Renal pelvis (tissue), 4 donors: ENCODE results near the gene LRRK1. TPM values are rescaled to one million over a fixed set of nuclear protein-coding genes. Genes with fewer than 3 reads are reported as not detected.

ENCODE experiments used
- DNase-seq: peaks from one replicate; pipeline ENCODE4 v3.0.0-alpha.2; 2013
- polyA plus RNA-seq, 3 donors: library from polyadenylated mRNA; unstranded; fragments of 120-200 nt; gene quantifications; one replicate each; pipeline ENCODE4 v1.2.1, GENCODE V29; 2013; ENCODE audit not compliant: insufficient read length in 3 of 3

Gene LRRK1
- polyA plus RNA-seq, 3 donors: 2.7 to 3.9 (median 3.8) TPM

DNA sequence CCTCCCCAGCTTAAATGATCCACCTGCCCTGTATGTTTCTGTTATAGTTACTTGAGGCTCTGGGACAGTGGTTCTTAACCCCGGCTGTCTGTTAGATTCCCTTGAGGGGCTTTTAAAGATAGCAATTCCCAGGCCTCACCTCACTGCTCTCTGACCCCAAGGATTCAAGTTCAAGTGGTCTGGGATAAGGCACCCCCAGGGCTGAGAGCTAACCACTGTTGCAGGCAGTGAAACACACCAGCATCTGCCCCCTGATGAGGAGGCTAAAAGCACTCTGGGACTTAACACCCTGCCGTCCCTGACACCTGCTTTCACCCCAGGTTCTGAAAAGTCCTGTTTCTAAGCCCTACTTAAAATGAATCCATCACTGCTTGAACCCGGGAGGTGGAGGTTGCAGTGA is 103.7 kb downstream of the LRRK1 start:
- DNase-seq: no peak

DNA sequence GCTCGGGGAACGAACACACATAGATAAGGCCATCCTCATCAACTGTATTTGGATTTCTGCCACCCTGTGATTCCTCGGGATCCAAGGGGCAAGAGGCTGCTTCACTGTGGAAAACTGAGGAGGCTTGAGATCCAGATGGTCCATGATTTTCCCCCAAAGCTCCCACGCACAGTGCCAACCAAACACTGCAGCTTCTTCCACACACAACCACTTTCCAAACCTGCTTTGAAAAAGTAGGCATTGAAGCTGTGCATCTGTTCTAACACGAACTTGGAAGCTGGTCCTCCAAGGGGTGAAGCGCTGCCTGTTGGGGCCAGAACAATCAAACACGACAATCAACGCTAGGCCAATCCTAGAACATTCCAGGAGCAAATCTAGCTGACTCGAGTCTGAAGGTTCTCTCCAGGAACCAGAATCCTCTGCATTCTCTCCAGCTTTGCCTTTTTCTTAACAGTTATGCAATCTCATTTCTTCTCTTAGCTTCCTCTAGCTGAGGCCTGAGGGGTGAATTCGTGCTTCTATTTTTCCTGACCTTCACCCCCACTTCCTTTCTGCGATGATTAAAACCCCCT is 104.4 kb downstream of the LRRK1 start:
- DNase-seq: no peak

DNA sequence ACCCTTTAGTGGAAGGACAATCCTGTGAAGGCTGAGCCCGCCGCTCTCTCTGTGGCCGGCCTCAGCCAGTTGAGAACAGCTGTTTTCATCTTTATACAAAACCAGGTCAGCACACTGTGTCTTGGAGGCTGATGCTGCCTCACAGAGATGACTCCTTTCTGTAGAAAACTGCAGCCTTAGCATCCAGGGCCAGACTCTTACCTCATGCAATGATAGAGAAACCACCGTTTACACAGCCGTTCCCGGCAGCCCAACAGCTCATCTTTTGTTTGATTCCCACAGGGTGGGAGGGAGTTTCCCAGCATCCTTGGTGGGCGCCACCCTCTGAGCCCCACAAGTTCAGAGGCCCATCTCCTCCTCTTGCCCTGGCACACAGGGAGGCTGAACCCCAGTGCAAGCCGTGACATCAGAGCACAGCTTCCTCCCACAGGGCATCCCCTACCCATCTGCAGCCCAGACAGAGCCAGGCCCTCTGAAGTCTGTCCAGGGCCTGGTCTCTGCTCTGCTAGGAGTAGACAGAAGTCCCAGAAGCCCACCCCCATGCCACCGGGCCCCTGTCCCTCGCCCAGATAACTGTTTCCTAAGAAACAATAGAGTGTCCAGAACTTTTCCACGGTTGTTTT is 105.0 kb downstream of the LRRK1 start:
- DNase-seq: no peak

DNA sequence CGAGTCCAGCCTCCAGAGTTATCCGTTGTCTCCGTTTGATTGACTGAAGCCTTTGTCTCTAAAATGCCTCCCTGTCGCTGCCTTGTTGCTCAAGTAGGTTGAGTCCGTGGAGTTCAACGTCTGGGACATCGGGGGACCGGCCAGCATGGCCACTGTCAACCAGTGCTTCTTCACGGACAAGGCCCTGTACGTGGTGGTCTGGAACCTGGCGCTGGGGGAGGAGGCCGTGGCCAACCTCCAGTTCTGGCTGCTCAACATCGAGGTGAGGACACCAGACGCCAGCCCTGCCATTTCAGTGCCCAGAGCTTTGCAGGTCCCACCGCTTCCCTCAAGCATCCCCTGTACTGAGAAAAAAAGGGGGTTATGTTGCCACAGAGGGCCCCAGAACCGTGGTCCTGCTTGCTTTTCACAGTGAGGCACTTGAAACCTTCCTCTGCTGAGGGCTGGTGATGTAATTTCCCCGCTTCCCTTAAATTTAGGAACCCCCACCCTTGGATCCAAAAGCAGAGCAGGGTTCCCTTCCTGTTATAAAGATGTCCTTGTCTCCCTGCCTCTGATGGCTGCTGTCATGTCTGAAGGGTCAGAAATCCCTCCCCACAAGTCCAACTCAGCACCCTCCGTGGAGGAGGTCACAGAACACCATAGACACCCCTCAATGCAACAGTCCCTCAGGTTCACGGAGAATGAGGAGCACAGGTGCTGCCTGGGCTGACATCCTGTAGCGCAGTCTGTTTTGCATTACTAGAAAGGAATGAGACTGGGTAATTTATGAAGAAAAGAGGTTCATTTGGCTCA is 105.7 kb downstream of the LRRK1 start:
- no peak for DNase-seq

DNA sequence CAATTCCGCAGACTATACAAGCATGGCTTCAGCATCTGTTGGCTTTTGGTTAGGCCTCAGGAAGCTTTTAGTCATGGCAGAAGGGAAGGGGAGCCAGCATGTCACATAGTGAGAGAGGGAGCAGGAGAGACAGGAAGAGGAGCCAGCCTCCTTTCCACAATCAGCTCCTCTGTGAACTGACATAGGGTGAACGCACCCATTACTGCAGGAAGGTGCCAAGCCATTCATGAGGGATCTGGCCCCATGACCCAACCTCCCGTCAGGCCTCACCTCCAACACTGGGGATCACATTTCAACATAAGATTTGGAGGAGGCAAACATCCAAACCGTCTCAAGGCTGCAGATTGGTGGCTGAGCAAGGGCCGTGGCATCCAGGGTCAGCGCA is 106.3 kb downstream of the LRRK1 start:
- no peak for DNase-seq

DNA sequence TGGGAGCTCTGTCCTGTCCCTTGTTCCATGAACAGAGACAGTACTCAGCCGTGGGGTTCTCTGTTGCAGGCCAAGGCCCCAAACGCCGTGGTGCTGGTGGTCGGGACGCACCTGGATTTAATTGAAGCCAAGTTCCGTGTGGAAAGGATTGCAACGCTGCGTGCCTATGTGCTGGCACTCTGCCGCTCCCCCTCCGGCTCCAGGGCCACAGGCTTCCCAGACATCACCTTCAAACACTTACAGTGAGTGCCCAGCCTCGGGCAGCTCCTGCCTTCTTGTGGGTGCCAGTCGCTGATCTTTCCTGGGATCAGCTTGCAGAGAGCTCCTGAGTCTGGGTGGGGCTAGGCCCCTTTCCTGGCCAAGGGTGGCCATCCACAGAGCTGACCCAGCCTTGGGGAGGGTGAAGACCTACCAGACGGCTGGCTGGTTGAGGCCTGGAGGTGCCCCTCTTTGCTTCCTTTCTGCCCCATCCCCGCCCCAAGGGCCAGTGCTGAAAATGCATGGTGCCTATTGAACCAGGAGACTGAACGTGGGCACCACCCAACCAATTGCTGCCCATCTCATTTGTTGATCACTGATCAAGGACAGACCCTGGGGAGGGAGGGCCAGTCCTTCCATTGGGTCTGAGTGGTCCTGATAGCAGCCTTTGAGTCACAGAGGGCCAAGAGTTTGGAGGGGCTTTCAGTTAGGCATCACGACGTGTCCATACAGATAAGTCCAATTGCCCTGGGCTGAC is 106.9 kb downstream of the LRRK1 start:
- DNase-seq: no peak

DNA sequence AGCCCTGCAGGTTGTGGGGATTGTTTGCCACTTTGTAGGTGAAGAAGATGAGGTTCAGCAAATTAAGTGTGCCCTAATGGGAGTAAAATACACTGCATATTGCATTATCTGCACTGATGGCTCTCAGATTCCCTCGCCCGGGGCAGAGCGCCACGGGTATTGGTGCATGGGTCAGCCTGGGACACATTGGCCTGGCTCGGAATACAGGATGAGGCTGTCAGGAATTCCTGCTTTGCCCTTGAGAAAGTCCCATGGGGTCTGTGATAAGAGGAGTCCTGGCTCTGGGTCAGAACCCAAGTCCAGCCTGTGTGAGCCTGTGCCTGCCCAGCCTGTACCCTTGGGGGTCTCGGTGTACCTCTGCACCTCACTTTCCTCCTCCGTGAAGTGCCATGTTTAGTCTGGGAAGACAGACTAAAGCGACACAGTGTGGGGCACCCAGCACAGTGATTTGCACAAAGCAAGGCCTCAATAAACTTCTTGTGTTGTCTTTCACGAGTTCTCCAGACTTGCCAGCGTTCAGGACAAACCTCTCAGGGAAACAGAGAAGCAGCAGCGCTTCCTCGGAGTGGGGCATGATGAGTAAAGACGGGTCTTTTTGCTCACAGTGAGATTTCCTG is 107.6 kb downstream of the LRRK1 start:
- no peak for DNase-seq

DNA sequence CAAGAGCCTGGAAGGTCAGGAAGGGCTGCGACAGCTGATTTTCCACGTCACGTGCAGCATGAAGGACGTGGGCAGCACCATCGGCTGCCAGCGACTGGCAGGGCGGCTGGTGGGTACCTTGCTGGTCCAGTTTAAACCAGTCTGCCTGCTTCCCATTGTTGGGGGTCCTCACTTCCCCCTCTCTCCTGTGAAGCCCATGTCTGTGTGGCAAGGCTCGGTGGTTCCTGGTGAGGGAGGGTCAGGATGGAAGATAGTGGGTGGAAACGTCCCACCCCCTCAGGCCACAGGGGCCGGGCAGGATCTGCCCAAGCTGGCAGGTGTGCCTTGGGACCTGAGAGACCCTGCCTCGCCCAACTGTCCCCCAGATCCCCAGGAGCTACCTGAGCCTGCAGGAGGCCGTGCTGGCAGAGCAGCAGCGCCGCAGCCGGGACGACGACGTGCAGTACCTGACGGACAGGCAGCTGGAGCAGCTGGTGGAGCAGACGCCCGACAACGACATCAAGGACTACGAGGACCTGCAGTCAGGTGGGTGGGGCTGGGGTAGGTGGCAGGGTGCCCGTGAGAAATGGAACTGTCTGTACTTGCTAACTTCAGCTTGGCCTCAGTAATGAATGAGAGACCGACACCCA is 108.2 kb downstream of the LRRK1 start:
- DNase-seq: no peak

DNA sequence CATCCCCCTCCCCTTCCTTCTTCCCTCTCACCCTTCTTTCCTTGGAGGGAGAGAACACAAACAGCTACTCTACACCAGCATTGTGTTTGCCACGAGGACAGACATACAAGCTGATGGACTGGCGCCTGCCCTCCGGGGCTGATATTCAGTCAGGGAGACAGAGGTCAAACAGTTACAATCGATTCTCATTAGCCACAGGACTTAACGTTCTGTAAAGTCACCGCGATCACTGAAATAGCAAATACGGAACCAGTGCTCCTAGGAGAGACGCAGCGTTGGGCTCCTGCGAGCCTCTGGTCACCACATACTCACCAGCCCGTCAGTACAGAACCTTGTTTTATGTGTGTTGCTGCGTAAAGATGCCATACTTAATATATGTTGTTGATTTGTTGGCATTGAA is 108.8 kb downstream of the LRRK1 start:
- no peak for DNase-seq

DNA sequence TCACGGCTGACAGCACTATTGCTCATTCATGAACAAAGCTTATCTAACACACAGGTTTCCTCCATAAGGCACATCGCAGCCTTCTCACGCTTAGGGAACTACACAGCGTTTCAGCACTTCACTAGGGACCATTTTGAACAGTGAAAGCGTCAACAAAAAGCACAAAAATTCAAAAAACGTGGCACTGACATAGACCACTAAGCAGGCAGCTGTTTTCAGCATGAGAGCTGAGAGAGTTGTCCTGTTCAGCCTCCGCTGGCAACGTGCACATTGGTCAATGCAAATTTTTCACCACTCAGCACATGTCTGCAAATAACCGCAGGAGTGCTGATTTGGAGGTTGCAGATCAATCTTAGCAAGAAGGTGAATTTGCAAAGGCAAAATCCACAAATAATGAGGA is 109.2 kb downstream of the LRRK1 start:
- DNase-seq: no peak

DNA sequence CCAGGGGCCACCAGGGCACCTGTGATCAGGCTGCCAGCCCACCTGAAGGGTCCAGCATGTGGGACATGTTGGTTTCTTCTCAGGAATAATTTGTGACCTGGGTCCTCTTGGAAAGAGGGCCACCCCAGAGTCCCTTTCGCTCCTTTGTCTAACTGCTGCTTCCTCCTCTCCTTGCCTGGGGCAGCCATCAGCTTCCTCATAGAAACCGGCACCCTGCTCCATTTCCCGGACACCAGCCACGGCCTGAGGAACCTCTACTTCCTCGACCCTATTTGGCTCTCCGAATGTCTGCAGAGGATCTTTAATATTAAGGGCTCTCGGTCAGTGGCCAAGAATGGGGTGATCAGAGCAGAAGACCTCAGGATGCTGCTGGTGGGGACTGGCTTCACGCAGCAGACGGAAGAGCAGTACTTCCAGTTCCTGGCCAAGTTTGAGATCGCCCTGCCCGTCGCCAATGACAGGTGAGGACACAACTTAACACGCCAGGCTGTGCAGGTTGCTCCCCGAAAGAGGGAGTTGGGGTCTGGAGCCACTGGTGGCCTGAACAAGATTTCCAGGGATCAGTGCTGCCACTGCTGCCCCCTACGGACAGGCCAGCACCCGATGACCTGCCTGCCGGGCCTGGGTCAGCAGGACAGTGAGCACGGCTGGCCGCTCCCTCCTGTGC is 109.7 kb downstream of the LRRK1 start:
- DNase-seq: no peak

DNA sequence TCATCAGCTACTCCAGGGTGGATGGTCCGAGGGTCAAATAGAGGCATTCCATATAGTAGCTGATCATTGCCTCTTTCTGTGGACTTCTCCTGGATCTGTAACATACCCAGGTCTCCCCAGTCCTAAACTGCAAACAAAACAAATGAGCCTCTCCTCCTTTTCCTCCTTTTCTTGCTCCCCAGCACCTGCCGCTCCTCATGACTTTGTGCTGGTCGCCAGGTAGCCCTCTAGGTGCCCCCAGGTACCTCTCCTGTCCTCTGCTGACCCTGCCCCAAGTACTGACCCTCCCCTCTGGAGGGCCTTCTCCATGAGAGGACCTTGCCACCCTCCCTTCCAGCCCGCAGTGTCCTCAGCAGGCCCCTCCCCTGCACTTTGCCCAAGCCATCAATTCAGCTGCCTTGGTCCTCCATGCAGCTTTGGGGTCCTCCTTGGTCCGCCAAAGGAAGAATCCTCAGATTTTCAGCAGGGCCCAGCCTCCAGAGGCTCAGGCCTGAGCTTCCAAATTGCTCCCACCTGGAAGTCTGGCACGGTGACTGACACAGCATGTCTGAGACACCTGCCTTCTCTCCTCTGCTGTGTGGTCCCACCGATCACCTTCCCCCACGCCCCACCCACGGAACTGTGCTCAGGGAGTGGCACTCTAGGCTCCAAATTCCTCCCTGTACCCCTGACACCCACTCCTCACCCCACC is 111.0 kb downstream of the LRRK1 start:
- DNase-seq: no peak

DNA sequence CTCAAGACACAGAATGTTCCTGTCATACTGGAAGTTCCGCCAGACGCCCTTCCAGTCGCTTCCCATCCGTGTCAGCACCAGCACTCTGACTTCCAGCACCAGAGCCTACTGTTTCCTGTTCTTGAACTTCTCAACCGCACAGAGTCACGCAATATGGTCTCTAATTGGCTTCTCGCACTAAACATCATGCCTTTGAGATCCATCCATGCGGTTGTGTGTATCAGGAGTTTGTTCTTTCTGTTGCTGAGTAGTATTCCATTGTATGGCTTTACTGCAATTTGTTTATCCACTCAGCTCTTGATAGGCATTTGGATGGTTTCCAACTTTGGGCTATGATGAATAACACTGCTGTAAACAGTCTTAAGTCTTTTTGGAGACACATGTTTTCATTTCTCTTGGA is 112.1 kb downstream of the LRRK1 start:
- no peak for DNase-seq

DNA sequence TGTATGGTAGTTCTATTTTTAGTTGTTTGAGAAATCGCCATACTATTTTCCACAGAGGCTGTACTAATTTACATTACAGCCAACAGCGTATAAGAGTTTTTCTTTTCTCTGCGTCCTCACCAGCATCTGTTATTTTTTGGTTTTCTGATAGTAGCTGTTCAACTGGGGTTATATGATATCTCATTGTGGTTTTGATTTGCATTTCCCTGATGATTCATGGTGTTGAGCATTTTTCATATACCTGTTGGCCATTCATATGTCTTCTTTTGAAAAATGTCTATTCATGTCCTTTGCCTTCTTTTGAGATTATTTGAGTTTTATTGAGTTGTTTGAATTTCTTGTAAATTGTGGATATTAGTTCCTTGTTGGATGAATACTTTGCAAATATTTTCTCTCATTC is 114.6 kb downstream of the LRRK1 start:
- no peak for DNase-seq

DNA sequence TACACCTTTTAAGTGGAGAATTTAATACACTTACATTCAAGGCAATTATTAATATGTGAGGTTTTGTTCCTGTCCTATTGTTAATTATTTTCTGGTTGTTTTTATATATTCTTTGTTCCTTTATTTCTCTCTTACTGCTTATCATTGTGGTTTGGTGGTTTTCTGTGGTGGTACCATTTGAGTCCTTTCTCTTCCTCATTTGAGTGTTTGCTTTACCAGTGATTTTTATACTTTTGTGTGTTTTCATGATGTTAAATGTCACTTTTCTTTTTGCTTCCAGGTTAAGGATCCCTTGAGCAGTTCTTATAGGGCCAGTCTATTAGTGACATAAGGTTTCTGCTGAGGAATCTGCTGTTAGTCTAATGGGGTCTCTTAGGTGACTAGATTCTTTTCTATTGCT is 116.5 kb downstream of the LRRK1 start:
- no peak for DNase-seq

DNA sequence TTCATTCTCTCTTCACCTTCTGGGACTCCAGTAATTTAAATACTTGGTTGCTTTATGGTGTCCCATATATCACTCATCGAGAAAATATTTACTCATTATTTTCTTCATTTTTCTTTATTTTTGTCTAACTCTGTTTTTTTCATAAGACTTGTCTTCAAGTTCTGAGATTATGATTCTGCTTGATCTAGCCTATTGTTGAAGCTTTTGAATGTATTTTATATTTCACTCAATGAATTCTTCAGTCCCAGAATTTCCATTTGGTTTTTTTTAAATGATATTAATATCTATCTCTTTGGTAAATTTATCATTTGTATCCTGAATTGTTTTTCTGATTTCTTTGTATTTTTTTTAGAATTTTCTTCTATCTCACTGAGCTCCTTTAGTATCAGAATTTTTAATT is 117.0 kb downstream of the LRRK1 start:
- DNase-seq: no peak

DNA sequence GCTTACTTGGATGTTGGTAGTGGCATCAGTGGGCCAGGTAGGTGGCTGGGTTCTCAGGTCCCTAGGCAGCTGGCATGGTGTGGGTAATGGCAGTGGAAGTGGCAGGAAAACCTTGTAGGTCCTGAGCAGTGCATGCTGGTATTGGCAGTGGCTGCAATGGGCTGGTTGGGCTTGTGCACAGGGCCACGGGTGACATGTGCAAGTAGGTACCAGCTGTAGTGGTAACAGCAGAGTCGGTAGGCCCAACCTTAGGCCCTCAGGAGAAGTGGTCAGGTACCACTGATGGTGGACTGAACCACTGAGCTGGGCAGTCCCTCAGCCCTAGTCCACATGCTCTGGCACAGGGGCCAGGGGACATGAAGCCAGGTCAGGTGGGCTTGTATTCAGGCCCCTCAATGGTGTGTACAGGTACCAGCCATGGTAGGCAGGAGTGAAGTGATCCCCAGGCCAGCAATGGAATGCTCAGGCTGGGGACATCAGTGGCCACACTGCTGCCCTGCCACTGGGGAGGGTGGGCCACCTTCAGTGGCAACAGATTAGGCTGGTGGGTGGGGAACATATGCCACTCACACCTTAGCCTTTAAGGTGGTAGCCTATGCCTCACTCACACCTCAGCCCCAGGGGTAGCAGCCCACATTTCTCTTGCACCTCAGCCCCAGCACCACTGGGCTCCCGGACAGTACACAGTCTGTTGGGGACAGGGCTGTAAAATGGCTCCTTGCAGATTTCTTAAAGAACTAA is 118.1 kb downstream of the LRRK1 start:
- DNase-seq: no peak

DNA sequence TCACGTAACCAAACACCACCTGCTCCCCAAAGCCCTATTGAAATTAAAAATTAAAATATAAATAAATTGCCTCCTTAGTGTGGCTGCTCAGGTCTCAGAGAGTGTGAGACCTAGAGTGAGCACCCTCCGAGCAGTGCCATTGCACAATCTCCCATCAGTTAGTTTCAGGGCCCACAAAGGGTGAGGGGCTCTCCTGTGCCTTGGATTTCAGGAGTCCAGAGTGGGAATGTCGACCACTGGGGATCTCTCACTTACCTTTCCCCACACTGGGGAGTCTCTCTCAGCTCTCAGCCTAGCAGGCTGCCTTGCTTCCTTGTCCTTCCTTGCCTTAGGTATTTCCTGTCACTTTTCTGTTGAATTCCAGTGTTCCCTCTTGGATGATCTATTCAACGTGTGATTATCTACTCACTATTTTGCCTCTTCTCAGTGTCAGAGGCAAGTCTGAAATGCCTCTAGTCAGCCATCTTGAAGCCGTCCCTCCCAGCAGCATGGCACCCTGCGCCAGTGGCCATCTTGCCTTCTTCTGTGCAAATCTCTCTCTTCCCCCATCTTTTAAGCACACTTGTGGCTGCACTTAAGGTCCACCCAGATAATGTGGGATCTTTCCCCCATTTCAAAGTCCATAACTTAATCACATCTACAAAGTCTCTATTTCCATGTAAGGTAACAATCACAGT is 119.3 kb downstream of the LRRK1 start:
- no peak for DNase-seq

DNA sequence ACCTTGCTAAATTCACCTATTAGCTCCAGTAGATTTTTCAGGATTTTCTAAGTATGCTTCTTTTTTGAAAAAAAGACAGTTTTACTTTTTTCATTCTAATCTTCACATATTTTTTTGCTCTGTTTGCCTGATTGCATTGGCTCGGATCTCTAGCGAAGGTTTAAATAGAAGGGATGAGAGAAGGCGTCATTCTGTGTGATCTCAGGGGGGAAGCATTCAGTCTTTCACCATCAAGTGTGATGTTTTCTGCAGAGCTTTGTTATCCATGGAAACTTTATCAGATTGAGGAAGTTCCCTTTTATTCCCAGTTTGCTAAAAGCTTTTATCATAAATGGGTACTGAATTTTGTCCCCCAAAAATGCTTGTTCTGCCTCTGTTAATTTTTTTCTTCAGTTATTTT is 120.3 kb downstream of the LRRK1 start:
- no peak for DNase-seq
